ENCODE measurements around the gene ALS2CL. TPM values are rescaled to one million over a fixed set of nuclear protein-coding genes. Genes with fewer than 3 reads are reported as not detected.

The ALS2CL gene
- total RNA-seq, 1 experiment from 2014 or later, result 0.25 TPM

GRCh38 chr3:46716461-46717441 is 23.3 kb upstream of the ALS2CL start:
- DNase-seq (ENCODE audit: low spot score), result no peak

- no peak for DNase-seq (ENCODE audit: low spot score)
Measured at GRCh38 chr3:46715507-46716175, 22.2 kb upstream of the ALS2CL start.

- no peak for DNase-seq (ENCODE audit: low spot score)
Measured at GRCh38 chr3:46714728-46715506, 21.4 kb upstream of the ALS2CL start.

- DNase-seq (ENCODE audit: low spot score), result no peak
Measured at GRCh38 chr3:46713898-46714552, 20.5 kb upstream of the ALS2CL start.

- no peak for DNase-seq (ENCODE audit: low spot score)
Measured at GRCh38 chr3:46713050-46713897, 19.8 kb upstream of the ALS2CL start.

GRCh38 chr3:46712191-46713049 is 18.9 kb upstream of the ALS2CL start:
- DNase-seq (ENCODE audit: low spot score), result no peak

- DNase-seq (ENCODE audit: low spot score), result no peak
Measured at GRCh38 chr3:46711760-46712159, 18.3 kb upstream of the ALS2CL start.

- DNase-seq (ENCODE audit: low spot score), result no peak
Measured at GRCh38 chr3:46711305-46711704, 17.8 kb upstream of the ALS2CL start.

- no peak for DNase-seq (ENCODE audit: low spot score)
Measured at GRCh38 chr3:46710671-46711295, 17.3 kb upstream of the ALS2CL start.

- DNase-seq (ENCODE audit: low spot score), result no peak
Measured at GRCh38 chr3:46710229-46710628, 16.8 kb upstream of the ALS2CL start.

GRCh38 chr3:46709721-46710120 is 16.2 kb upstream of the ALS2CL start:
- no peak for DNase-seq (ENCODE audit: low spot score)

GRCh38 chr3:46709157-46709654 is 15.7 kb upstream of the ALS2CL start:
- DNase-seq (ENCODE audit: low spot score), result no peak

GRCh38 chr3:46708401-46709156 is 15.1 kb upstream of the ALS2CL start:
- no peak for DNase-seq (ENCODE audit: low spot score)

- no peak for DNase-seq (ENCODE audit: low spot score)
Measured at GRCh38 chr3:46707601-46708011, 14.1 kb upstream of the ALS2CL start.

- no peak for DNase-seq (ENCODE audit: low spot score)
Measured at GRCh38 chr3:46706771-46707582, 13.5 kb upstream of the ALS2CL start.

- peak; percentile 34 for DNase-seq (ENCODE audit: low spot score)
Measured at GRCh38 chr3:46705751-46706552, 12.5 kb upstream of the ALS2CL start.

Data from H4 (cell line).